IPS-18c (cell line): ENCODE data around the gene CSK.
"Not testable (repeated sequence)": the region's sequence is repeated elsewhere in the genome, so short reads cannot be mapped to it uniquely, and the experiment has no call there.

ENCODE experiments used
- H3K4me3 ChIP-seq: 2 replicates; pipeline ENCODE4 v1.7.0; 2013; ENCODE audit warnings: low read depth, mild to moderate bottlenecking, low read length, moderate library complexity; ENCODE audit not compliant: insufficient read depth
- H3K9me3 ChIP-seq: one replicate; pipeline ENCODE4 v1.6.1; 2013; ENCODE audit warnings: mild to moderate bottlenecking, low read length, moderate library complexity; ENCODE audit not compliant: control insufficient read depth, insufficient read depth

Gene CSK

DNA sequence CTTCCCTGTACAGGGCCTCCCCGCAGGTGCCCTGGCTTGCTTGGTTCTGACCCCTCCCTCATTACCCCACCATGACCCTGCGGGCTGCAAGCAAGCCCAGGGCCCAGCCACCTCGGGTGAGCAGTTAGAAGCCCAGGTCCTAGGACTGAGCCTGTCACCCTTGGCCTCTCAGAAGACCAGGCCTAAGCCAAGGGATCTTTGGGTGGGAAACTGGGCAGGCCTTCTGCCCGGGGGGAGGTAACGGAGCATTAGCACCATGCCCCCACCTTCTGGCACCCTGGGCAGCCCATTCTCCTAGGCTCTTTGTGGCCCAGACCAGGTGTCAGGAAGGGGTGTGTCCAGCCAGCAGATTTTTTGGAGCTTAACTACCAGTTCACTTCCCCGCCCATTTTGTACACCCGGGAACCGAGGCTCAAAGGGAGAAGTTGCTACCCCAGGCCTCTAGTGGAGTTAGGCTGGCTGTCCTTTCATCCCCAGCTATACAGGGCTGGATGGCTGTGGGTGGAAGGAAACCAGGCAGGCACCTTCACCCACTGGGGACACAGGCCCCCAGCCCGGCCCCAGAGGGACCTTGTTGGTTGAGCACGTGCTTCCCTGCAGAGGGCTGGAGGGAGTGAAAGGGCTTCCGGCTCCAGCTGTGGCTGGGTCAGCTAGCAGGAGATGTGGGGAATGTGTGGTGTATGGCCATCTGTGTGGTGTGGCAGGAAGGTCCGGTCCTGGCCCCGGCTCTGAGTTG lies 1.4 kb downstream of the CSK start:
- Histone ChIP-seq H3K4me3 (peak overlapping the region; percentile 77), H3K9me3 (no peaks in the 10 kb centered on the region)

DNA sequence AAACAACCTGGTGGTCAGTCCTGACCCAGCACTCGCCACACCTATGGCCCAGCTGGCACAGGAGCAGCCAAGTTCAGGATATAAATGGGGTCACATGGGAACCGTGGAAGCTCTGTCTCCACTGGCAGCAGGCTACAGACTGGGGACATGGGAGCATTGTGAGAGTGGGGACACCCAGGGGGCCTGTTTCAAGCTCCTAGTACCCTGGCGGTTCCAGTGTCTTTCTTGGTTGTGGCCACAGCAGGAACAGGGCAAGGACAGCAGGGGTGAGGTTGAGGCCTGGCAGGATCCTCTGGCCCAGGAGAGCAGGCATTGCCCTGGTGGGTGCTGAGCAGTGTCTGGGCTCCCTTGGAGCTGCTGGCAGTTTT lies 1.9 kb downstream of the CSK start:
- no peaks in the 10 kb centered on the region for H3K9me3 ChIP-seq
- H3K4me3 ChIP-seq, result no peak overlapping the region; the same call in 1 of the 2 replicates

DNA sequence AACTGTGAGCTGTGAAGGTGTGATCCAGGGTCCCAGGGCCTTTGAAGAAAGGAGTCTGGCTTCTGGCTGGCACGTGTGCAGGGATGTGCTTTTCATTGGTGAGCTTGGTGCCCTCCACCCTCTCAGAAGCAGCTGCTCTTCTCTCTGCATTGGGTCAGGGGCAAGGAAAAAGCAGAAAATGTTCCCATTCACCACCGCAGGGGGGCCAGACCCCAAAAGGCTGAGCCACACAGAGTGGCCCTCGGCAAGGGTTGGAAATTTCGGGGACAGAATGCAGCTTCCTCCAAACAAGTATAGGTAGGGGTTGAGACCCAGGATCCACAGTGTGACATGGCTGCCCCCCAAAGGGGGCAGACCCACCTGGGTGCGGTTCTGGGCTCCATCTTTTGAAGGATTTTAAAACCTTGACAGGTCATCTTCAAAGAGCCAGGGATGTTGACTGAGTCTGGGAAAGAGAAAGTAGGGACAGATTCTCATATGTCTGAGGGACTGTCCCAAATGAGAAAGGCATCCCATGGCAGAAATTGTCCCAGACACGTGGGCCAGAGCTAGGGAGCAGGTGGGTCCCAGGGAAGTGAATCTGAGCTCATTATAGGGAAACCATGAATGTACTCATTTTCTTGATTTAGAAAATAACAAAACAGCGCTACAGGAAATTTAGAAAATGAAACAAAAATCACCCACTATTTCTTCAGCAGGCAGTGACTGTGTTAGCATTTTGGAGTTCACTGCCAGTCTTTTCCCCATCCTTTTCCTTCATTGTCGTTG lies 2.7 kb downstream of the CSK start:
- H3K9me3 ChIP-seq, result no peaks in the 10 kb centered on the region
- no peak overlapping the region for H3K4me3 ChIP-seq

DNA sequence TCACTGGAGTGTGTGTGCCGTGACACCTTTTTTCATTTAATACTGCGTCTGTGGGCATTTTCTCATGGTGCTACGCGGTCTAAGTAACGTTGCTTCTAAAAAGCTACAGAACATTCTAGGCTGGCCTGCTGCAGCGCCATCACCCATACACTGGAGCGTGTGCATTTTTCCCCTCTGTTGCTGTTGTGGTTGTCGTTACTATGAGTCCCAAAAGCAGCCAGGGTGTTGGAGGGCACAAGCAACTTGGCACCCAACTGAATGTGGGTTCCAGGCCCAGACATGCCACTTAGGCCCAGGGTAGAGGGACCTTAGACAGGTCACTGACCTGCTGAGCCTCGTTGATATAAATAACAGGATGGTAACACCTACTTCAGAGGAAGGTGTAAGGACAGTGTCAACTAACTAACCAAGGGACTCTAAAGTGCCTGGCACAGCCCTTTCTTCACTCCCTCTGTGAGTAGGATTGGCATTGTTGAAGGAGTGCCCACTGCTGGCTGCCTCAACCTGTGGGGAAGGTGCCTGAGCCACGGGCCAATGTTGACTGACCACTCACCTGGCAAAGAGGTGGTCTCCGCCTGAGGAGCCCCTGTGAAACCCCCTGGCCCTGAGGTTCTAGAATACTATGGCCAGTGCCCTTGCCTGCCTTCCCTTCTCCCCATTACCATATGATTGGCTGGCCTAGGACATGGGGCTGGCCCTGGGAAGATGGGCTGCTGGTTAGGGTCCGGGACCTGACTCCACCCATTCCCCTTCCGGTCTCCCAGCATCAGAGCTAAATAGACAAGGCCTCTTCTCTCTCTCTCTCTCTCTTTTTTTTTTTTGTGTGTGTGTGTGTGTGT lies 3.5 kb downstream of the CSK start:
- H3K9me3 ChIP-seq, result no peaks in the 10 kb centered on the region
- no peak overlapping the region for H3K4me3 ChIP-seq

DNA sequence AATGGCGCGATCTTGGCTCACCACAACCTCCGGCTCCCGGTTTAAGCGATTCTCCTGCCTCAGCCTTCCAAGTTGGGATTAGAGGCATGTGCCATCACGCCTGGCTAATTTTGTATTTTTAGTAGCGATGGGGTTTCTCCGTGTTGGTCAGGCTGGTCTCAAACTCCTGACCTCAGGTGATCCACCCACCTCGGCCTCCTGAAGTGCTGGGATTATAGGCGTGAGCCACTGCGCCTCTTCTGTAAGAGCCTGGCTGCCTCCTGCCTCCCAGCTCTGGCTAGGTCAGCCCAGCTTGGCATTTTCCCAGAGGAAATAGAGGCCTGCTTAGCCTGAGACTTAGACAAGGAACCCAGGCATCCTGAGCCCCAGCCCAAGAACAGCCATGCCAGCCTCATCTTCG lies 4.2 kb downstream of the CSK start:
- not testable (repeated sequence) for H3K9me3 ChIP-seq, H3K4me3 ChIP-seq

DNA sequence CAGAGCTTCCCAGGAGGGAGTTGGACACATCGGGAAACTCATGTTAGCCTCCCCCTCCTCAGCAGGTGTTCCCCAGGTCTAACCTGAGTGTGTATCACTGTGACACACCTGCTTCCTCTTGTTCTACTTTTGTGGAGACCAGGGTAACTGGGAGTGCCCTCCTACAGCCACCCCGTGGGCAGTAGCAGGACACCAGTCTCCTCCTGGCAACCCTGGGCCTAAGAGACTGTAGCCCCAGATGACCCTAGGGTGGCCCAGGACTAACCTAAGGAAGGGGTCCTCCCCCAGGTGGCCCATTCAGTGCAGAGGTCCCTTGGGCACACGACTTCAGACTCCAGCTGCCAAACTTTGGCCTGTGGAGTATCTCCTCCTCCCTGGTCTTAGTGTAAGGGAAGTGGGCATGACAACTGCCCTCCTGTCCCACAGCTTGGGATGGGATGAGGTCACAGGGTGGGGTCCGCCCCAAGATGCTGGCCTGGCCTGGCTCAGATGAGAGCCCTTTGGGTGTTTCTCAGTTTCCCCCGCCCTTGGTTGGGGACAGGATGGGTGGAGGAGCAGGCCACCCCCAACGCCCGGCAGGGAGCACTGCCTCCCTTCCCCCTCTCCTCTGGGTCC lies 4.8 kb downstream of the CSK start:
- no peak overlapping the region for H3K4me3 ChIP-seq
- no peaks in the 10 kb centered on the region for H3K9me3 ChIP-seq

DNA sequence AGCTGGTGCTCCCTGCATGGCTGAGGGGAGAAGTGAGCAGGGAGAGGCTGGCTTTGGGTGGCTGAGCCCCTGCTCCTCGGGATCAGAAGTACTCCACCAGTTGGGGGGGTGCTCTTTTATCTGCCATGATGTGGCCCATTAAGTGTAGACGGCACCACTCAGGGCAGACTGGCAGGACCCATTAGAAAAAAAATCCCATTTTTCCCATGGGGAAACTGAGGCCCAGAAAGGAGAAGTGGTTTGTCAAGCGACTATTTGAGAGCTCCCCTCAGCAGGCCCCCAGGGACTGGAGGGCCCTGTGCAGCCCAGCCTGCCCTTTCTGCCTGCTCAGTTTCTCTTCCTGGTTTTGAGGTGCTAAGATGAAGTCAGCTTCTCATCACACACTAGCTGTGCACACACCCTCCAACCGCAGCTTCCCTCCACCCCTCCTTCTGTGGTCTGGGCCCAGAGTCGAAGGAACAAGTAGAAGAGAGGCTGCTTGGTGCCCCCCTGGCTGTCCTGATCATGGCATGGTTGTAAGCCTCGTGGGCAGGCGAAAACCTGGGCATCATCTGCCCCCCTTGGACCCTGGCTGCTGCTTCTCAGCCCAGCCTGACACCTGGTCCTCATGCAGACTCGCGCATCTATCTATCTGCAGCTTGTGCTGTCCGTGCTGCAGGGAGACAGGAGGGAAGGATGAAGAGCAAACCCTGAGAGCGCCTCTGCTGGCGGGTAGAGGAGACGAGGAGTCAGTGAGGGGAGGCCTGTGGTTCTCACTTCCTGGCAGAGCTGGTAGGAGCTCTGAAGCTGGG lies 5.6 kb downstream of the CSK start:
- Histone ChIP-seq H3K9me3 (no peaks in the 10 kb centered on the region), H3K4me3 (no peak overlapping the region)

DNA sequence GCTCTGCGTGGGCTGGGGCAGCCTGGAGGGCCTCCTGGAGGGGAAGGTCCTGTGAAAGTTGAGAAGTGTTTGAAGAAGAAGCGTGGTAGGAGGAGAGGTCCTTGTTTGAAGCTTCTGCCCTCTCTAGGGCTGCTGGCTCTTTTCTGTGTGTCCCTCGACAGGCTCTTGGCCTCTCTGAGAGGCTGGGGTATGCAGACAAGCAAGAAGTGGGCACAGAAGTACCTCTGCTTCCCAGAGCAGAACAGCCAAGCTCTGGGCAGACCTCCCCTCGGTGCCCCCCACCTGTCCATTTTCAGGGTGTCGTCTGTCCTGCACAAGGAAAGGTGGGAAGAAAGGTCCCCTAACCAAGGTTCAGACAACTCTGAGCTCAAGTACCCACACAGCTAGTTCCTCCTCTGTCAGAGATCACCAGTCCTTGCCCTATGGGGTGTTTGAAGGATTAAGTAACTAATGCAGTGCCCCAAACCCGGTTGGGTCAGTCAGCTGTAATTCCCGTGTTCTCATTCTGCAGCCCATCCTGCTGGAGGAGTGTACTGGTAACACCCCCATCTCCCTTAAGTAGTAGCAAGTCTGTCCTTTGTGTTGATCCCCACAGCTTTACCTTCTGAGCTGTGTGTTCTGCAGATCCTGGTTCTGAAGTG lies 6.3 kb downstream of the CSK start:
- Histone ChIP-seq H3K4me3 (no peak overlapping the region), H3K9me3 (no peaks in the 10 kb centered on the region)

DNA sequence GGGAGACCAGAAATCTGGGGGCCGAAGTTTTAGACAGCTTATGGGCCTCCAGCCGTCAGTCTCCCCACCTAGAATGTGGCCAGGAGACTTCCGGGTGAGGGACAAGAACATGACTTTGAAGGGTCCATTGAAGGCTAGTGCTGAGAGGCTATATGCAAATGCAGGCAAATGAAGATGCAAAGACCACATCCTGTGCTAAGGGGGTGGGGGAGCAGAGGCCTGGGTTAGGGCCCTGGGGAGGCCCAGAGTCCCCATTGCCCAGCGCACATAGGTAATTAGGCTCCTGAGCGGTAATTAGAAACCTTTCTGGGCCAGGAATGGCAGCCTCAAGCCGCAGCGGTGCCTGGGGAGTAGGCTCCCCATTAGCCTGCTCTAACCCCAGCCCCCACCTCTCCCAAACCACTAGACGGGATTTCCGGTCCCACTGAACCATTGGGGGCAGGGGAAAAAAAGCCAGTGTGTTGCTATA lies 6.8 kb downstream of the CSK start:
- H3K9me3 ChIP-seq, result no peaks in the 10 kb centered on the region
- peak overlapping the region; percentile 24; the same call in 1 of the 2 replicates for H3K4me3 ChIP-seq

DNA sequence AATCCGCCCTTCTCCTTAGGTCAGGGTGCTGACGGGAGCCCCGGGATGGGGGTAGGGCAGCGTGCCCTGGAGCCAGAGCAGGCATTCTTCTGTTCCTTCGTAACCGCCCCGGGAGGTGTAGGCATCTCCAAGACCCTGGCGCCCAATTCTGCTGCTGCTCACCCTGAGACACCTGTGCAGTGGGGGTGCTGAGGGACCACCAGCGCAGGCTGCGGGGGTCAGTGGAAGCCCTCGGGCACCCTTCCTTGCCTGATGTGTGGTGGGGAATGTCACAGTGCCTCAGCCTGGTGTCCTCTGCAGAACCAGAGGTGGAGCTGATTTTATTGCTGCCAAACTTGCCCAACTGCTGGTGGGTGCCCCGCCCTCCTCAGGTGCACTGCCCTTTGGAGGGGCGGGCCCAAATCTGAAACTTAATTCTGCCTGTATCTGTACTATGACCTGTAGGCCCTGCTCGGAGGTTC lies 7.3 kb downstream of the CSK start:
- Histone ChIP-seq H3K9me3 (no peaks in the 10 kb centered on the region), H3K4me3 (peak overlapping the region; percentile 24; the same call in 1 of the 2 replicates)

DNA sequence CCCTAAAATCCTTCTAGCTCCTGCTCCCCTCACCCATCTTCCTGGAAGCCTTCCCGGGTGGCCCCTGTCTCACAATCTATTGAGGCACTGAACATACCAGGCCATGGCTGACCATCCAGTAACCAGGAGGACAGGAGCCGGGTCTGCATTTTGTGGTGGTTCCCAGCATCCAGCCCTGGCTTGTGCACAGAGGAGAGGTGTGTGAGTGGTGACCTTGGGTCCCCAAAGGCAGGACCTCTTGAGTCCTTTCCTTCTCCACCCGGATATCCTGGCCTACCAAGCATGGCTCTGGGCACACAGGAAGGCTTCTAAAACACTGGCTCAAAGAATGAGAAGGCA lies 7.8 kb downstream of the CSK start:
- H3K9me3 ChIP-seq, result no peaks in the 10 kb centered on the region
- no peak overlapping the region for H3K4me3 ChIP-seq

DNA sequence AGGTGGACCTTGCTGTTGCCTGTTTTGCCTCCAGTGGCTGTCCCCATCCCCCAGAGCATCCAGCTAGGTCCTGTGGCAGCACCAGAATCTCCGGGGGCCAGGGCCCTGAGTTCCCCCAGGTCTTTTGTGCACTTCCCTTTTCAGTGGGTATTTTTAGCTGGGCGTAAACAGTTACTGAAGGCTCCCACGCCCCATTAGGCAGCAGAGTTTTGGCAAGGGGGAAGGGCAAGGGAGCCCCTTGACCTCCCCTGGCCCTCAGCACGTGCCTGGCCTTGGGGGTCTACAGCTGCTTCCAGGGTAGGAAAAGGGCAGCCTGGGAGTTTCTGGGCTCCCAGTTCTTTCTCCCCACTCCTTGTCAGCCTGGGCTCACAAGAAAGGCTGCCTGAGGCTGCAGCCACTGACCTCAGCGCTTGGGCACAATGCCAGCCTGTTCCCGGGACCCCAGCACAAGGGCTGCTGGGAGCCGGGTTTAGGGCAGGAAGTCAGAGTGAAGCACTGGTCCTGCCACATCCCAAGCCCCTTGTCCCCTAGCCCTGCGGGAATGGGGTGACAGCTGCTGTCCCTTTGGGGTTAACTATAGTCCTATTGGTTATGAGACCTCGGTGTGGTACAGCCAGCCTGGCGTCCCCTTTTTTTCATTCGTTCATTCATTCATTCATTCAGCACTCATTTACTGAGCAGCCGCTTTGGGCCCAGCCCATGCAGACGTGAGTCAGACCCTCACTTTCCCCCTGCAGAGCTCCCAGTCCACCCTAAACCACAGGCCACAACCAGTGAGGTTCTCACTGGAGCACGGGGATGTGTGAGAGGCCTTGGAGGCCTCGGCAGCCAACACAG lies 8.4 kb downstream of the CSK start:
- Histone ChIP-seq H3K9me3 (no peaks in the 10 kb centered on the region), H3K4me3 (no peak overlapping the region)

DNA sequence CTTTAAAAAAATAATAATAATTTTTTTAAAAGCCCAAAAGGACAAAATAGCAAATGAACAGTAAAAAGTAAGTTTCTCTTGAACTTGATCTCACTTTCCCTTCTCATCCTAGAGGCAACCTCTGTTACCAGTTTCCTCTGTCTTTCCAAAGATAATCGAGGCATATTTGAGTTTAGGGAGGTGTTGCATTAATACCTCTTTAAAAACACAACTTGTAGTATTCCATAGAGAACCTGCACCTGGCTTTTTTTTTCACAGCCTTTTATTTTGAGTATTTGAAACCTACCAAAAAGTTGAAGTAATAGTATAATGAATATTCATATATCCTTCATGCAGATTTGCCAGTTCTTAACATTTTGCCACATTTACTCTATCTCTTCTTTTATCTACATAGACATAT lies 9.1 kb downstream of the CSK start:
- H3K9me3 ChIP-seq, result no peaks in the 10 kb centered on the region
- H3K4me3 ChIP-seq, result no peak overlapping the region

DNA sequence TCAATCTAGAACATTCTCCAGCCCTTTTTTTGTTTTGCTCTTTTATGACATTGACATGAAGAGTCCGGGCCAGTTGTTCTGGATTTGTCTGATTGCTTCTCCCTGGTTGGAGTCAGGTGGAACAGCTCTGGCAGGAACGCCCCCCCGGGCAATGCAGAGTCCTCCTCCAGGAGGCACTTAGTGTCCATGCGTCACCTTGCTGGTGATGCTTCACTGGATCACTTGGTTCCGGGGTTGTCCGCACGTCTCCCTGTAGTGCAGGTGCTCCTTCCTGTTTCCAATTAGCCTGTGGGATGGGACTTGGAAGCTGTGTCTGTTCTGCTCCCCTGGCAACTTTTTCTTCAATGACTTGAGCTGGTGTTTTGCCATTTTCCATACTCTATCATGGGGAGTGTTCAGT lies 9.8 kb downstream of the CSK start:
- H3K9me3 ChIP-seq, result no peaks in the 10 kb centered on the region
- no peak overlapping the region for H3K4me3 ChIP-seq

DNA sequence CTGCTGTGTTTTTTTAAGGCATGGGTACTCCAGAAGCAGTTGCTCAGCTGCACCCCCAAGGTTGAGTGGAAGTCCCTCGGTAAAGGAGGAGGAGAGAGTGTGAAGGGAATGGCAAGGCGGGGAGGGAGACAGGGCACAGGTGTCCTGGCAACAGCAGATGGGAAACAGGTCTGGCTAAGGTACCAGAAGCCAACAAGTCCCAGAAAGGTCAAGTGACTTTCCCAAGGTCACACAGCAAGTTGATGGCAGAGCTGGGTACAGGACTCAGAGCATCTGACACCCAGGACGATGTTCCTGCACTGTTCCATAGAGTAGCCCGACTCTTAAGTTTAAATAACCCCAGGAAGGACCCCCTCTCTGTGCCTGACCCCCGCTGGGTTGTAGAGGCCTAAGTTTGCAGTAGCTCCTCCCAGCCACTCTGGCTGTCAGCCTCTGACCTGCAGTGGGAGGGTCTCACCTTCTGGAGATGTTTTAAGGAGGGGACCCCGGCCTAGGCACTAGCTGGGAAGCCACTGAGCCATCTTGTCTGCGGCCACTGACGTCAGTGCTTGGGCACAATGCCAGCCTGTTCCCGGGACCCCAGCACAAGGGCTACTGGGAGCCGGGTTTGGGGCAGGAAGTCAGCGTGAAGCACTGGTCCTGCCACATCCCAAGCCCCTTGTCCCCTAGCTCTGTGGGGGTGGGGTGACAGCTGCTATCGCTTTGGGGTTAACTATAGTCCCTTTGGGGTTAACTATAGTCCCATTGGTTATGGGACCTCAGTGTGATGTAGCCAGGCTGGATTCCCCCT lies 10.5 kb downstream of the CSK start:
- Histone ChIP-seq H3K4me3 (no peak overlapping the region), H3K9me3 (no peaks in the 10 kb centered on the region)
